RWPE2 (cell line): Measurements from ENCODE around the gene ERMP1.

Experiments
- ATAC-seq: fragments of 200-7000 bp; cut with Tn5 transposase; 3 replicates; pipeline ENCODE4 v1.9.1; 2021; ENCODE audit warnings: low read depth
- DNase-seq: peaks from one replicate; pipeline ENCODE4 v3.0.0-alpha.2; 2020; ENCODE audit warnings: low spot score
- H3K27ac ChIP-seq: fragments of 450-650 bp; 2 replicates; pipeline ENCODE4 v1.5.1; 2017; ENCODE audit warnings: mild to moderate bottlenecking; ENCODE audit not compliant: poor library complexity, severe bottlenecking
- H3K27me3 ChIP-seq: fragments of 250-450 bp; sonication (Bioruptor Pico); 2 replicates; pipeline ENCODE4 v1.5.1; 2021; ENCODE audit warnings: mild to moderate bottlenecking, moderate library complexity; ENCODE audit not compliant: insufficient read depth, poor library complexity, severe bottlenecking
- H3K36me3 ChIP-seq: fragments of 250-450 bp; sonication (Bioruptor Pico); 2 replicates; pipeline ENCODE4 v1.5.1; 2020; ENCODE audit warnings: low read depth, mild to moderate bottlenecking, moderate library complexity
- H3K4me1 ChIP-seq: fragments of 250-450 bp; sonication (Bioruptor Pico); 2 replicates; pipeline ENCODE4 v1.5.1; 2021; ENCODE audit warnings: mild to moderate bottlenecking, moderate library complexity; ENCODE audit not compliant: insufficient read depth, poor library complexity, severe bottlenecking
- H3K4me3 ChIP-seq: fragments of 250-450 bp; sonication (Bioruptor Pico); 2 replicates; pipeline ENCODE4 v1.5.1; 2021; ENCODE audit warnings: mild to moderate bottlenecking, moderate library complexity; ENCODE audit not compliant: severe bottlenecking
- H3K9me3 ChIP-seq: fragments of 250-450 bp; sonication (Bioruptor Pico); 2 replicates; pipeline ENCODE4 v1.5.1; 2021; ENCODE audit warnings: mild to moderate bottlenecking, moderate library complexity; ENCODE audit not compliant: severe bottlenecking
- TF ChIP-seq, protein P1 (sequence below): fragments of 450-650 bp; IDR thresholded peaks from one replicate; pipeline ENCODE4 v1.5.1; 2017; ENCODE audit warnings: mild to moderate bottlenecking, moderate library complexity; ENCODE audit not compliant: poor library complexity, severe bottlenecking

ERMP1 gene

DNA sequence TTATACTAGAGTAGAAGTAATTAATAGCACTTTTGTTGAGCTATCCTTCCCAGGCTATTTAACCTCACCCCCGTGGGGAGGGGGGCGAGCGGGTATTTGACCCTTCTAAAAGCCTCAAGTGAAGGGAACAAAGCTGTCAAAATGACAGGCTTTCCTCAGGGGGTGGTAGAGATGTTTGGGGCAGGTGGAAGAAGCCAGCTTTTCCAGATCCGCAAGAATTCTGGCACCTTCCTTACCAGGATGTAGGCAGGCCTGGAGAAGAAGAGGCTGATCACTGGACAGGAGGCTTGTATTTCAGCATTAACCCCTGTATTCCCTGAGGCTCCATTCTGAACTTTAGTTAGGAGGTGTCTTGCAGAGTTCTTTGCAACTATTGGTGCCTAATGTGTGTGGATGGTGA lies 31.5 kb upstream of the ERMP1 start:
- H3K9me3 ChIP-seq = no peaks in the 10 kb centered on the region
- no peaks in the 10 kb centered on the region for H3K4me1 ChIP-seq
- no peaks in the 10 kb centered on the region for H3K36me3 ChIP-seq
- TF ChIP-seq, protein P1, sequence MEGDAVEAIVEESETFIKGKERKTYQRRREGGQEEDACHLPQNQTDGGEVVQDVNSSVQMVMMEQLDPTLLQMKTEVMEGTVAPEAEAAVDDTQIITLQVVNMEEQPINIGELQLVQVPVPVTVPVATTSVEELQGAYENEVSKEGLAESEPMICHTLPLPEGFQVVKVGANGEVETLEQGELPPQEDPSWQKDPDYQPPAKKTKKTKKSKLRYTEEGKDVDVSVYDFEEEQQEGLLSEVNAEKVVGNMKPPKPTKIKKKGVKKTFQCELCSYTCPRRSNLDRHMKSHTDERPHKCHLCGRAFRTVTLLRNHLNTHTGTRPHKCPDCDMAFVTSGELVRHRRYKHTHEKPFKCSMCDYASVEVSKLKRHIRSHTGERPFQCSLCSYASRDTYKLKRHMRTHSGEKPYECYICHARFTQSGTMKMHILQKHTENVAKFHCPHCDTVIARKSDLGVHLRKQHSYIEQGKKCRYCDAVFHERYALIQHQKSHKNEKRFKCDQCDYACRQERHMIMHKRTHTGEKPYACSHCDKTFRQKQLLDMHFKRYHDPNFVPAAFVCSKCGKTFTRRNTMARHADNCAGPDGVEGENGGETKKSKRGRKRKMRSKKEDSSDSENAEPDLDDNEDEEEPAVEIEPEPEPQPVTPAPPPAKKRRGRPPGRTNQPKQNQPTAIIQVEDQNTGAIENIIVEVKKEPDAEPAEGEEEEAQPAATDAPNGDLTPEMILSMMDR = no peak
- DNase-seq (no peak), ATAC-seq (no peak)
- H3K27ac ChIP-seq = no peak overlapping the region
- no peaks in the 10 kb centered on the region for H3K27me3 ChIP-seq
- no peak overlapping the region for H3K4me3 ChIP-seq

DNA sequence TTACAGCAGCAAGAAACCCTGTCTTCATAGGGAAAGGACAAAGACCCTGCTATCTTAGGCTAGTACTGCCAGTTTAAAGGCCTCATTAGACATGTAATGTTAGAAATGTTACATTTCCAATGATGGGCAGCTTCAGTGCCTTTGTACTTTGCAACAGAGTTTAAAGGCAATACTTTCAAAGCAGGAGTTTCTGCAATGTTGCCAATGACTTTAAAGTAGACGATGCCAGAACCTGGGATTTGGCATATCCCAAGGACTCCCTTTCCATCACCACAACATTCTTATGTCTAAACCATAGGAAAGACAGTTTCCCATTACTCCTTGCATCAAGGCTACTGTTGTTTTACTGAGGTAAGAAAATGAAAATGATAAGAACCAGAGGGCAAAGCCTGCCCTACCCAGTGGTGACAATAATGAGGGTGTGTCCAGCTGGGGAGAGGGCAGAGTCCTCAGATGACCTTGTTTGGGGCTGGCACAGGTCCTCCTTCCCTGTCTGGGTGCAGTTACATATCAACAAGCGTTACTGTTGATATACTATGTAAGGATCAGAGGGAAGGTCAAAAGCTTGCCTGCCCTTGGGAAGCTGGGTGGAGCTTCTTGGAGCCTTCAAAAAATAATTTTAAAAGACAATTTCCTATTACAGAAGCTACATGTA lies 30.3 kb upstream of the ERMP1 start:
- H3K27ac ChIP-seq = no peak overlapping the region
- no peak overlapping the region for H3K4me3 ChIP-seq
- no peaks in the 10 kb centered on the region for H3K27me3 ChIP-seq
- no peak for ATAC-seq
- TF ChIP-seq, protein P1 = no peak
- no peaks in the 10 kb centered on the region for H3K36me3 ChIP-seq
- no peaks in the 10 kb centered on the region for H3K9me3 ChIP-seq
- DNase-seq = no peak
- no peaks in the 10 kb centered on the region for H3K4me1 ChIP-seq

DNA sequence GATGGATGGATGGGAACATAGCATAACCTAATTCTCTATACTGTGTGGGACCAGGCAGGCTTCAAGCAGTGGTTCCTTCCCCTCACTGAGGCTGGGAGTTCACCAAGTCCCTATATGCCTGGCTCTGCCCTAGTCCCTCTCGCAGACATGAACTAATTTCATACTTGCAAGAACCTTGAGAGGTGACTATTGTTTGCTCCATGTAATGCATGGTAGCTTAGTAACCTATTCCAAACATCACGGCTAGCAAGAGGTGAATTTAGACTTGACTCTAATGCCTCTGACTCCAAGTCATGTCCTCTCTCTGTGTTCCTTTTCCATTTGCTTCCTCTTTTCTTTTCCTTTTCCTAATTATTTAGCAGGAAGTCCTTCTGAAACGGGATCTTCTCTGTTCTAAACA lies 25.9 kb upstream of the ERMP1 start:
- H3K9me3 ChIP-seq = no peaks in the 10 kb centered on the region
- no peaks in the 10 kb centered on the region for H3K36me3 ChIP-seq
- H3K27me3 ChIP-seq = no peaks in the 10 kb centered on the region
- H3K4me1 ChIP-seq = no peaks in the 10 kb centered on the region
- ATAC-seq (no peak), DNase-seq (no peak)
- TF ChIP-seq, protein P1 = no peak
- no peak overlapping the region for H3K4me3 ChIP-seq
- no peak overlapping the region for H3K27ac ChIP-seq

DNA sequence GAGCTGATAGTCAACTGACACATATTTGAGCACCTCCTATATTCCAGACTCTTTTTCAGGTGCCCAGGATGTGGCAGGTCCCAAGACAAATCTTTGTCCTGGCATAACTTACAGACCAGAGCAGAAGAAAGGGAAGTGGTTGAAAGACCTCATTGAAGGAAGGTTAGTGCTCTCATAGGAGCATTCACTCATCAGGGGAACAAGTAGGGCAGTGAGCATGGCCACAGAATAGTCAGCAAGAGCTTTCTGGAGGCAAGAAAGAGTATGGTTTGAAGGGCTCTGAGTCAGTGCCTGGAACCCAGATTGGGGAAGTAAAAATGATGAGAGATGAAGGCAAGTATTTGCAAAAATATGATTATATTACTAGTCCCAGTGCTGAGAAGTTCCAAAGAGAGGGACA lies 25.0 kb upstream of the ERMP1 start:
- Histone ChIP-seq H3K27me3 (no peaks in the 10 kb centered on the region), H3K9me3 (no peaks in the 10 kb centered on the region), H3K4me3 (no peak overlapping the region), H3K36me3 (no peaks in the 10 kb centered on the region), H3K4me1 (no peaks in the 10 kb centered on the region), H3K27ac (no peak overlapping the region)
- TF ChIP-seq, protein P1 = no peak
- ATAC-seq = no peak
- no peak for DNase-seq

DNA sequence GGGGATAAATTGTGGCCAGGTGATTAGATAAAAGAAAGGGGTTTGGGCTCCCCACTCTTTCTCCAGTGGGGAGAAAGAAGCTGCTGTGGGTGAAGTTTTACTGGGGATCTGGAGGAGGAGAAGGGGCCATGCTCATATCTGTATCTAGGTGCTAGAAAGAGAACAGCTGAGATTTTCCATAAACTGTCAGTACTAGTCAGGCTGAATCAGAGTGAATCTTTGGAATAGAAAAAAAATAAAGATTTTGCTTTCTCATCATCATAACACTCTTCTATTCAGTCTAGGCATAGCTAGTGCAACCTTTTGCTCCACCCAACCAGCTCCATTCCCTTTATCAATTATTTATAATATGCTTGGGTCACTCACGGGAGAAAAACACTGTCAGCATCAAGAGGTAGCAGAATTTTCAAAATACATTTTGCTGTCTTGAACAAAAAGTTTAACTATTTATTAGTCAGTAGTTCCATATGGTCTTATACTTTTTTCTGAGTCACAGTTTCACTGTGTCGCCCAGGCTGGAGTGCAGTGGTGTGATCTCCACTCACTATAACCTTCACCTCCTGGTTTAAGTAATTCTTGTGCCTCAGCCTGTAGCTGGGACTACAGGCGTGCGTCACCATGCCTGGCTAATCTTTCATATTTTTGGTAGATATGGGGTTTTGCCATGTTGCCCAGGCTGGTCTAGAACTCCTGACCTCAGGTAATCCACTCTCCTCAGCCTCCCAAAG lies 21.3 kb upstream of the ERMP1 start:
- H3K9me3 ChIP-seq = no peaks in the 10 kb centered on the region
- H3K27me3 ChIP-seq = no peaks in the 10 kb centered on the region
- TF ChIP-seq, protein P1 = no peak
- no peak for DNase-seq
- H3K4me1 ChIP-seq = peaks cover 15% of the 10 kb centered on the region
- H3K36me3 ChIP-seq = no peaks in the 10 kb centered on the region
- H3K4me3 ChIP-seq = no peak overlapping the region
- no peak for ATAC-seq
- no peak overlapping the region for H3K27ac ChIP-seq
